SK-N-MC (cell line): Measurements from ENCODE around the gene CDC27.

ENCODE experiments used
- EZH2 ChIP-seq: fragments of 200-600 bp; sonication (generic); IDR thresholded peaks from one replicate; pipeline ENCODE4 v1.6.1; 2017; ENCODE audit warnings: antibody characterized with exemption
- FOXP2 ChIP-seq: optimal IDR thresholded peaks from 2 replicates; pipeline ENCODE3; 2011; ENCODE audit warnings: mild to moderate bottlenecking, moderate library complexity; ENCODE audit not compliant: insufficient read depth; ENCODE audit errors: extremely low read length, control extremely low read depth
- POLR2AphosphoS5 ChIP-seq: IDR thresholded peaks from 2 replicates; pipeline ENCODE4 v1.6.1; 2012; ENCODE audit warnings: mild to moderate bottlenecking, low read depth, low read length, borderline replicate concordance

DNA sequence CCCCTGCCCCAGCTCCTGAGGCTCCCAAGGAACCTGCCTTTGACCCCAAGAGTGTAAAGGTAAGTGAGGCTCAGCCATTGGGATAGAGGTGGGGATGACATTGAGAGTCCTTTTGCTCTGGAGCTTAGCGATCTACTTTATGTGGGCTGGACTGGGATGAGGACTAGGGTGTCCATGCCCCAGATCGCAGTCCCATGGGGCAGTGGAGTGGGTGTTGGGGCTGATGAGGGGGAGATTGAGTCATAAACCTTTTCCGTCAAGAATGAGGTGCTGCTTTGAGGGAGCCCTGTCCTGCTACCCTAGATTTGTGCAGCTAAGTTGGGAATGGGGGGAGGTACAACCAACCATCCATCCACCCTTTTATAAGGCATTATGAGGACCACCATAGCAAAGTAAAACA is 20.4 kb upstream of the CDC27 start:
- TF ChIP-seq POLR2AphosphoS5 (no peak), EZH2 (no peak), FOXP2 (no peak)
